ENCODE data around the gene KRTAP5-1.

KRTAP5-1 gene

DNA sequence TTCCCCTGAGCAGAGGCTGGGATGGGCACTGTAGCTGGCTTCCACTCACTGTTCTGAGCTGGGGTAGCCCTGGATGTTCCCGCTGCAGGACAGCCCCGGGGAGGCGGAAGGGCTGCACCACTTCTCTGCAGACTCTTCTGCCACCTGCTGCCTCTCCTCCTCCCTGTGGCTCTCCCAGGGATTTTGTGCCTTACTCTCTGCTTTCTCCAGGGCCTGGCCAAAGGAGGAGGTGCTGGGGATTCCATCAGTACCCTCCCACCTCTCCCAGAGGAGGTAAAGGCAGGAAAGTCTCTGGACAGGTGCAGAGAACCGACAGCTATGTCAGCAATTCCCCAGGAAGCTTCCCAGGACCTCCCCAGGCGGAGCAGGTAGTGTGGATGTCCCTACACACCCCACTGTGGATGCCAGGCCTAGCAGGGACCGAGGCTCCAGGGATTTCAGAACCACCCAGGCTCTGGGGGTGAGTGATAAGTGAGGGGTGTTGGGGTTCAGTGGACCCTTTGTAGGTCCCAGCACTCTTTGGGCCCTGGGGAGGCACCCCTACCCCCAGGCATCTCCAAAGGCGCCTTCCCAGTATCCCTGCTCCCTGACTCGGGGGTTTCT, 24.3 kb downstream of the KRTAP5-1 start:
- no peak for DNase-seq

DNA sequence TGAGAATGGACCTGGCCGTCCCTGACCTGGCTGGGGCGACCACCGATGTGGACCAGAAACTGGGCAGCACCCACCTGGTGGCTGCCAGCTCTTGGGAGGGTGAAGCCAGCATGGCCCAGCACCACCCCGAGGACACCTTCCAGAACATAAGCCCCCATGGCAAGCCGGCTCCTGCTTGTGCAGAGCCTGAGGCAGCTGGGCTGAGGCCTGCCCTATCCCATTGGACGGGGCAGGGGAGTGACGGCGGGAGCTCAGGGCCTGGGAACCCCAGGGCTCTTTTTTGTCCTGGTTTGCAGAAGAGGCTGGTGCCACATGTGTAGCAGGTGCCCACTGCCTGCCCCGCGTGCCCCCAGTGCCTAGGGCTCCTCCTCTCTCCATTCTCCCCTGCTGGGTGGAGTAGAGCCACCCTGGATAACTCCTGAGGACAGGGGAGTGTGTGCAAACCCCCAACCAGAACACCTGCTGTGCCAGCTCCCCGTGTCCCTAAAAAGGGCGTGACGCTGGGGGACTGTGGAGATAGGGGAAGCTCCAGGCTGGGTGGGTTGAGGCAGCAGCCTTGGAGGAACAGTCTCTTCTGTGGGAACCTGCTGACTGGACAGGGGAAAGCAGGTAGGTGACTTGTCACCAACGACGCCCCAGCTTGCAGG, 25.0 kb downstream of the KRTAP5-1 start:
- no peak for DNase-seq

DNA sequence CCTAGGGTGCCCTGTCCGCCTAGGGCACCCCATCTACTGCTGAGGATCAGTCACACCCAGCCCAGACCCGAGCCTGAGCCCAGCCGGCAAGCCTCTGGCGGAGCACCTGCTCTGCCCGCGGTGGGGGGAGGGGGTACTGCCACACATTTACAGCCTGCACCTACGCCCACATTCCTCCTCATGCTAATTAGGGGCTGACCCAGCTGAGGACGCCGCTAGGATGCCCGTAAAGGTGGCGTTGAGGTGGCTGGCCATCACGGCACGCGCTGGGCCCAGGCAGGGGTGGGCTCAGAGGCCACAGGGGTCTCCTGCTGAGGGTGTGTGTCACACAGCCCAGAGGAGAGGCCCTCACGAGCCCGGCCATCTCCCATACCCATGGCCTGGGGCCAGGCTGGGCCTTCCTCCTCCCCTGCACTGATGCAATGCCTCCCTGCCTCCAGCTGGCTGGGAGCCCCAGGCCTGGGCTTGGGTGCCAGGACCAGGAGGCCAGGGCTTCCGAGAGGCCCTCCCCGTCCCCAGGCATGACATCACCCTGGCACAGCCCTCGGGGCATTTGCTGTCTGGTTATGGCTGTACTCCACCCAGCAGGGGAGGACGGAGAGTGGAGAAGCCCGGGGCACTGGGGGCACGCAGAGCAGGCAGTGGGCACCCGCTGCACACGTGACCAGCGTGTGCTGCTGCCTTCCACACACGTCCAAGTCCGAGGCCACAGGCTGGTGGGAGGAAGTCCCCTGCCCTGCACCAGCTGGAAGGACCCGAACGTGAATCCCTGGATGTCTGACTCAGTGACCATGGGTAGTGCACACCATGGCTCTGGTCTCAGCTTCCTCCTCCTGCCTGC, 25.8 kb downstream of the KRTAP5-1 start:
- peak in 48 of 51 donors; percentile 36 to 98 (median 89) for DNase-seq

DNA sequence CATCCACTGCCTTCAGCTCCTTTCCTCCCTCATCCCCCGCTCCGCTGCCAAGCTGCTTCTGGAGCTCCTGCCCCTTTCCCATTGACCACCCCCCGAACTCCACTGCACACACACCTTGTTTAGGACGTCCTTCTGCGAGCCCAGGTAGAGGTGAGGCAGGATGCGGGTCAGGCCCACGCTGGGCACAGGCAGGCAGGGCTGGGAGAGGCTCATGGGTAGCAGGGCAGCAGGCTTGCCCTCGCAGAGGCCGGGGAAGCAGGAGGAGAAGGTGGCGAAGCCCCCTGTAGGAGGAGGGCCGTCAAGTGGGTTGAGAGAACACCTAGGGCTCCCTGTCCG, 26.3 kb downstream of the KRTAP5-1 start:
- DNase-seq: no peak

DNA sequence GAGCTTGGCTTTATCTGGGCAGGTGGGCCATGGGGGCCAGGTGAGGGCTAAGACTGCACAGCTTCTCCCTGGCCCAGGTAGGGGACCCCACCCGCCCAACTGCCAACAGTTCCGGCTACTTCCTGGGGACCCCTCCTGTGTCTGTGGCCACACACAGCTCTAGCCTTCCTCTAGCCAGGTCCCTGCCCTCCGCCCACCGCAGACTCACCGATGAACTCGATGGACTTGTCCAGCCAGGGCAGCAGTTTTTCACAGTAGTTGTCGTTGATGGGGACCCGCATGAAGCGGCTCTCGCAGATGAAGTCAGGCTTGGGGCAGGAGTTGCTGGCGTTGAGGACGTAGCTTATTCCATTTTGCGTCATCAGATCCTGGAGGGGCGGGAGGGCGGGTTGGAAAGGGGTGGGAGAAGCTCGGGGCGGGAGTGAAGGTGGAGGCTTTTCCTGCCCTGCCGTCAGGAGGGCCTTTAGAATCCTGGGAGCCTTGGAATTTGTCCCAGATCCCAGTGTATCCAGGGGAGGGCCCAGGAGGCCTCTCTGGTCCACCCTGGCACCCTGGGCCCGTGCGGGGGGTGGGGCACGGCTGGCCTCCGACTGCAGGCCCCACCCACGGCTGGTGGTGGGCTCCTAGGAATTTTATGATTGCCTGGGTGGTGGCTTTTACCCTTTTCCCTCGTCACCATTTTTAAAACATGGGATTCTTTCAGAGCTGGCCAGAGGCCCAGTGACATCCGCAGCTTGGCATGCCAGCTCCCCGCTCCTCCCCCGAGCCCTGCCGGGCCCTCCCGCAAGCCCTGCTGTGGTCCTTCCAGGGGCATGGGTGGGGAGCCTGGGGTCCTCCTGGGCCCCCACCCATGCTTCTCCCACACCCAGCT, 26.9 kb downstream of the KRTAP5-1 start:
- peak in 9 of 51 donors; percentile 19 to 62 (median 30) for DNase-seq

DNA sequence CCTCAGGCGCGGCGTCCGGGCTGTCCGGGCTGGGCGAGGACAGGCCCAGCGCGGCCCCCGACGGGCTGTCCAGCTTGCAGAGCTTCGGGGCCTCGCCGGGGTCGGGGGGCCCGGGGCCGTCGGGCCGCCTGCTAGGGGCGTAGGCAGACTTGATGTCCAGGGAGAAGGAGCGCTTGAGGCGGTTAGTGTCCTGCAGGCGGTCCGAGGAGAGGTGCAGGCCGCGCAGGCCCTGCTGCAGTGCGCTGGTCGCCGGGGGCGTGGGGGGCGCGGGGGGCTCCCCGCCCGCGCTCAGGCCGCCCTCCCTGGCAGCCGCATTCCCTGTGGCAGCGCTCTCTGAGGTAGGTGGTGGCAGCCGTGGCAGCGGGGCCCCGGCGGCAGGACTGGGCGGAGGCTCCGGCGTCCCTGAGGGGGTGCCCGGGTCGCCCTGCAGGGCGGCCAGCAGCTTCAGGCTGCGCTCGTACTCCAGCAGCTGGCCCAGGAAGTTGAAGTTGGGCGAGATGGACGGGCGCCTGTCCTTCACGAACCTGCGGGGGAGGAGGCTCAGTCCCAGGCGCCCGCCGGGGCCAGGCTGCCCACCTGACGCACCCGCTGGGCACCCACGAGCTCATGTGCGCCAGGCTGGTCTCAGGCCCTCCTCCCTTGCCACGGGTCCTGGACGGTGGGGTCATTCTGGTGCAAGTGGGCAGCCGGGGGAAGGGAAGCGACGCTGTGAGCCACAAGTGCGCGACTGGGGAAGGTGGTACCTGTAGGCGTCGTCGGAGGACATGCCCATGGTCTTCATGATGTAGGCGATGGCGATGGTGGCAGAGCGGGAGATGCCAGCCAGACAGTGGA, 27.8 kb downstream of the KRTAP5-1 start:
- DNase-seq: no peak

DNA sequence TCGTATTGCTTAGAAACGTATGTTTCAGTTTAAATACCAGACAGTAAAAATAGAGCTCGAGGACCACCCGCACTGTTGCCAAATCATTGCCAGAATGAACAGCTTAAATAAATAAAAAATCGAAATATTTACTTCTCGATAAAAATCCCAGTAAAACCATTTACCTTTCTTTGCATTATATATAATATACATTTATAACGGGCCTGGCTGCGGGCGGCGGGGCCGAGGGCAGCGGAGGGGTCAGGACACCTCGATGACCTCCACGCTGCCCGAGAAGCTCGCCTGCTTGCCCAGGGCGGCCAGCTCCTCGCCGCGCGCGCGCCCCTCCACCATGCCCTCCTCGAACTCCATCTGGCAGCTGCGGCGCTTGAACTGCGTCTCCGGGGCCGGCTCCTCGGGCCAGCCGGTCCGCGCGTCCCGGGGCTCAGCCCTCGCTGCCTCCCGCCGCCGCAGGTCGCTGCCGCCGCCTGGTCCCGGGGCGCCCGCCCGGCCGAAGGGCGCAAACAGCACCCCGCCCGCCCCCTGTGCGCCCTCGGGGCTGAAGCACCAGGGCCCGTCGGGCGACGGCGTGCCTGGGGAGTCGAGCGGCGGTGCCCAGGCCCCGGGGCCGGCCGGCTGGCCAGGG, 28.7 kb downstream of the KRTAP5-1 start:
- no peak for DNase-seq

DNA sequence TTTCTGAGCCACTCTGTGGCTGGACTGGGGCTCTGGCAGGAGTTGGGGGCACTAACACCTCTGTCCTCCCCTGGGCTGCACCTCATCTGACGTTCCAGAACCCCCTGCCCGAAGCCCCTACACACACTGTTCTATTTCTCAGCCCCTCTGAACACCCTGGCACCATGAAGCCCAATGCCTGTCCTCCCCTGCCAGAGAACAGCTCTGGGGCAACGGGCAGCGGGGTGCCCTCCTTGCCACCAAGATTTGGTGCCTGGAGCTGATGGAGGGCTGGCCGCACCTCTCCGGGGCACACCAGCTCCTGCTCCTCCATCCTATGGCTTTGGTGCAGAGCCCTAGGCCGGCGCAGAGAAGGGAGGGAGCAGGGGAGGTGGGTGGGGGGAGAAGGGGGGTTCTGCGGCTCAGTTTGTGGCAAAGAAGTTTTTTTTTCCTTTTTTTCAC, 29.4 kb downstream of the KRTAP5-1 start:
- no peak for DNase-seq

DNA sequence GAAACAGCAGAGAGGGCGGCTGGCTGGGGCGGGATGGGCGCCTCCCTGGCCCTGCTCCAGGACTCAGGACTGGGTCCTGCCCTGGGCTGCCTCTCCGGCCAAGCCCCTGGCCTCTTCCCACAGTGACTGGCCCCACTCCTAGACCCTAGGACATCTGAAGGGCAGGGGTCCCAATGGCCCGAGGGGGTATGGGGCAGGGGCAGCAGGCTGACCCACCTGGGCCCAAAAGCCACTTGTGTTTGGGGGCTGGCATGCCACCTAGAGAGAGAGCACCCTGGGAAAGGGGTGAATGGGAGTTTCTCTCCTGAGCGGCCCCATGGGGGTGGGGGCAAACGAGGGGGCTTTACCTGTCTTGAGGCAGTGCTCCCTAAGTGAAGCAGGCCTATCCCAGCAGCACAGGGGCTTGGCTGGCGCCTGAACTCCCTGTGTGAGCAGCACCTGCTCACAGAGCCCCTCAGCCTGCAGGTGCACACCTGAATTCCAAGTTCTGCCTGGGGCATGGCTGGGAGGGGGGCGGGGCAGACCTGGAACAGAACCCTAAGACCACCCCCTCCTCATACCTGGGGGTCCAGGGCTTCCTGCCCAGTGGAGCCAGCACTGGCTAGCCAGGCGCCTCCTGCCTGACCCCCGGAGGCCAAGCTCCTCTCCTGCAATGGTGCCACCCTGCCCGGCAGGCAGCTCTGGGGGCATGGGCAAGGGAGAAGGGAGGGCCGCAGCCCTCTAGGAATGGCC, 29.9 kb downstream of the KRTAP5-1 start:
- DNase-seq: no peak

DNA sequence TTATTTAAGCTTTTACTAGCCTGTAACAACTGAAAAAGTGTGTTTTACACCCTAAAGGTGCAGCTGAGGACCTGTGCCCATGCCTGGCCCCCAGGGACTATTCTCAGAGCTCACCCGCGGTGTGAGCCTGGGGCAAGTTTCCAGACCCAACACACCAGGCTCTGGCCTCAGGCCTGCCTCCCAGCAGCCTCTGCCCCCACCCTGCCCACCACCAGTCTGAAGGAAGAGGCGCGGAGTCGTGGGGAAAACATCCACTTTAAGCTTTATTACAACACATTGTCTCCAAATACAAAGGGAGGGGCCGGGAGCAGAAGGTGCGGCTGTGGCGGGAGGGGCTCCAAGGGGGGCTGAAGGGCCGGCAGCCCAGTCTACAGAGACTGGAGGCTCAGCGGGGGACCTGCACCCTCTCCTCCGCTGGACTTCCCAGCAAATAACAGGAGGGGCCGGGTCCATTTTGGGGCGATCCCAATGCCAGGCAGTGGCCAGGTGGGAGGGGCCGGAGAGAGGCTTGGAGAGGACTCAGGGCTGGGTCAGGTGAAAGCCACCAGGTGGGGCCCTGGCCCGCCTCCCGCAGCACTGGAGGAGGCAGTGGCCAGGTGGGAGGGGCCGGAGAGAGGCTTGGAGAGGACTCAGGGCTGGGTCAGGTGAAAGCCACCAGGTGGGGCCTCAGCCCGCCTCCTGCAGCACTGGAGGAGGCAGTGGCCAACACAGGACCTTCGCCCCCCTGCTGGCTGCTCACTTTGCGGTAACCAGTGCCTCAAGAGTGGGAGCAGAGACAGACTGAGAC, 31.1 kb downstream of the KRTAP5-1 start:
- DNase-seq: no peak

DNA sequence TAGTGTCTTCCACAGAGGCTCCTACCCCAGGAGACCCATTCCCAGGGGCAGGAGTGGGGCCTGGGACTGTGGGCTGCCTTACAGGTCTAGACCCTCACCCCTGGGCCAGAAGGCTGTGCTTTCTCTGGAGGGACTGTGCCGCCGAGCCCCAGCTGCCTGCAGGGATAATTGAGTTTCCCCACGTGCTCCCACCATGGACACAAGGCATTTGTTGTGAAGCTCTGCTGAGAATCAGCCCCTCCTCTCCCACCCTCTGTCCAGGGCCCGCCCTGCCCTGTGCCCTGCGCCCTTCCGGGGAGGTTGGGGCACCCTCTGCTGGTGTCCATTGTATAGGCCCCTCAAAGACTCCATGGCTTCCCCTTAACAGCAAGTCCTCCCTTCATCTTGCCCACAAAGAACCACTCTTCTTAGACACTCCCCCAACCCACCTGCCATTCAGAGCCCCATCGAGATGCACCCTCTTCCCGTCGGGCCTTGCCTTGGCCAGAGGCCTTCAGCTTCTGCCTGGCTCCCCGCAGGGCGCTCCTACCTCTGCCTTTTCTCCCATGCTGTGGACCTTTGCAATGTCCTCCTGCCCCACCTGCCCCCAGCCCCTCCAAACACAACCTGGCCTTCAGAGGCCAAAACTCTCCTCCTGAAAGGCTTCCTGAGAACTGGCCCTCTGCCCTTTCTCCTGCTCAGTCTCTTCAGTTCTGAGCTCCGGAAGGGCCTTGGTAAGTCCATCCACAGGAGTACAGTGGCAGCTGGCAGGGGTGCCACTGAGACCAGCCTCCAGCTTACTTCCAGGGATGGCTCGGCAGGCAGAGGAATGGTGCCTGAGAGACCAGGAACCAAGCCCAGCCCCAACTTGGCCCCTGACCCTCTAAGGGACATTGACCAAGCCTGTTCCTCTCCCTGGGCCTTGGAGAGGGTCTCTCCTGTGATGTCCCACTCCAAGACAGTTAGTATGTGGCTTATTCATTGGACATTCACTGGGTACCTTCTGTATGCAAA, 35.4 kb downstream of the KRTAP5-1 start:
- peak in 27 of 51 donors; percentile 25 to 75 (median 51) for DNase-seq

DNA sequence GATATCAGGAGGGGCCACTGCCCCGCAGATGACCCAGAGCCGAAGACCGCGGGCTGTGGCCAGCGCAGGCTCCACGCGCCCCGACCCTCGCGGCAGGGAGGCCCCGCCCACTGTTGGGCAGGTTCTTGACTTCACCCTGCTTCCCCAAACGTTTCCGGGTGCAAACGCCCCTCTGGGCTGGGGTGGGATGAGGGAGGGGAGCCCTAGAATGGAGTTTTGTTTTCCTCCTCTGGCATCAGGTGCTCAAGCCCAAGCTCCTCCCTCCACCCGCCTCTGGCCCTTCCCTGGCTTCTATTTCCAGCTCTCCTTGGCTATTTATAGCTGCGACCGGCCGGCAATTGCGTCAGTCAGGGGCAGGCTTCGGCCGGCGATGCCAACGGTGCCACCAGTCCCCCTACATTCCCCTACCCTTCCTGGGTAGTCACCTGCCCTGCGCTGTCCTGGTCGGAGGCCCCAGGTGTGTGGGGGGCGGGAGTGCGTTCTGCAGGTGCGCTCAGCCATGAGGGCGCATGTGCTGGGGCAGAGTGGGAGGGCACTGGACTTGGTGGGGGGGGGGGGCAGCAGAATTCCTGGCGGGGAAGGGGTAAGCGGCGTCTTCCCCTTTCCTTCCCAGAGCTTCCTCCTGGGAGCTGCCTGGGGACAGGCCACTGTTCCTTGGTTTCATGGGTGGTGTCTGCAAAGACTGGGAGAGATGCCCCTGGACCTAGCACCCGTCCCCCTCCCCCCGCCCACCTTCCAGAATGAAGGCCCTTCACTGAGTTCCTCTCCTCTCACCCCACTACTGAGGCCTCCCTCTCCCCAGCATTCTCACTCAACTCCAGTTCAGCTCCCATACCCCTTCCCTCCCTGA, 36.6 kb downstream of the KRTAP5-1 start:
- DNase-seq: peak in 28 of 51 donors; percentile 16 to 80 (median 56)

DNA sequence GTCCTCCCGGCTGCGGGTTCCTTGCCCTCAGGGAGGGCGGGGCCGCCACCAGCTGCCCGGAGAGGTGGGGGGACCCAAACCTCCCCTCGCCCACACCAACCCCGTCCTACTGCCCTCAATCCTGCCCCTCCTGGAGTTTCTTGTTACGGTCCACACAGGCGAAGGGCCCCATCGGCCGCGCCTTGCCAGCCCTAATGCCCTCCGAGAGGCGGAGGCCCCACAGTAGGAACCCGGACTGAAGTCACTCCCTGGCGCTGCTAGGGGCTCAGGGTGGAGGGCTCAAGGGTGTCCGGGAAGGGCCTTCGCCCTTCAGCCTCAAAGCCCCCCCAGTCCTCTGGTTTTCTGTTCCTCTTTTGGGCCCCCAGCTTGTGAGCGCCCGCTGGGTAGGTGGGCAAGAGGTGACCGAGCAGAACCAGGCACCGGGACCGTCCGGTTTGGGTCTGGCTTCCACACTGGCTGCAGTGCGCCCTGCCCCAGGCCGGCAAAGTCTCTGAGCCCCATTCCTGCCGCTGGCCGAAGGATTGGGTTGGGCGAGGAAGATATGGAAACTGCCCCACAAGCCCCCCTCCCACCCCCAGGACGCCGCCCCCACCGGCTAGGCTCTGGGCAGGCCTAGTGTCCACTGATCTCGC, 37.5 kb downstream of the KRTAP5-1 start:
- DNase-seq: no peak

DNA sequence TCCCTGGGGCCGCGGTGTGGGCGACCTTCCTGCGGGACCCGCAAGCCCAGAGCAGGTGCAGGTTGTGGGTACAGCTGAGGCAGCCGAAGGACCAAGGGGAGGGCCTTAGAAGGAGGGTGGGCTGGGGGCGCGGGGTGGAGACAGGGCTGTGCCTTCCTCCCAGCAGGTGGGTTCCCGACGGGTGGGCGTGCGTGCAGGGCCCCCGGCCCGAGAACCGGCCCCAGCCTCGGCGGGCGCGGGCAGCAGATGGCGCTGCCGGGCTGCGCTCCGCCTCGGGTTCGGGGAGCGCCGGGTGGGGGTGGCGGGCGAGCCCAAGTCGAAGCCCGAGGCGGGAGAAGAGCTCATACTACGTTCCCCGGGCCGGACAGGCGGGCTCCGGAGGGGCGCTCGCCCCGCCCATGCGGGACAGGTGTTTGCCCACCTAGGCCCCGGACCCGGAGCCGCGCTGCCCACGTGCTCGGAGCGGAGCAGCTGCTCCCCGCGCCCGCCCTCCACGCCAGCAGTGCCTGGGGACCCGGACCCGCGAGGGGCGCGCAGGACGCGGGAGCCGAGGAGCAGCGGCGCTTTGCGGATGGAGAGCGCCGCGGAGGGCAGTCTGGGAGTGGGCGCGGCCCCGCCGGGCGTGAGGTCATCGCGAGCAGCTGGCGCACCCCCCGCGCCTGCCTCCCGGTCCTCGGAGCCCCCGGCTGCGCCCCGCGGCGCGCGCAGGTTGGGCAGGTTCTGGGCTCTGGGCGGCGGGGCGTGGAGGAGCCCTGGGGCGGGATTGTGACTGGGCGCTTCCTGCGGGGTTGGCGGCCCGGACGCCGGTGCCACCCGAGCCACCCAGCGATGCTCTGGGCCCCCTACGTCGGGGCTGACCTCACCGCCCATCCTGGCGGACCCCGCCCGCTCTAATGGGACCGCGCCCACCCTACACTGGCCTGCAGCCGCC, 38.3 kb downstream of the KRTAP5-1 start:
- peak in 16 of 51 donors; percentile 24 to 70 (median 40) for DNase-seq

Measured in hypothalamus (tissue), 51 donors.